ENCODE results near the gene ADA.

DNA sequence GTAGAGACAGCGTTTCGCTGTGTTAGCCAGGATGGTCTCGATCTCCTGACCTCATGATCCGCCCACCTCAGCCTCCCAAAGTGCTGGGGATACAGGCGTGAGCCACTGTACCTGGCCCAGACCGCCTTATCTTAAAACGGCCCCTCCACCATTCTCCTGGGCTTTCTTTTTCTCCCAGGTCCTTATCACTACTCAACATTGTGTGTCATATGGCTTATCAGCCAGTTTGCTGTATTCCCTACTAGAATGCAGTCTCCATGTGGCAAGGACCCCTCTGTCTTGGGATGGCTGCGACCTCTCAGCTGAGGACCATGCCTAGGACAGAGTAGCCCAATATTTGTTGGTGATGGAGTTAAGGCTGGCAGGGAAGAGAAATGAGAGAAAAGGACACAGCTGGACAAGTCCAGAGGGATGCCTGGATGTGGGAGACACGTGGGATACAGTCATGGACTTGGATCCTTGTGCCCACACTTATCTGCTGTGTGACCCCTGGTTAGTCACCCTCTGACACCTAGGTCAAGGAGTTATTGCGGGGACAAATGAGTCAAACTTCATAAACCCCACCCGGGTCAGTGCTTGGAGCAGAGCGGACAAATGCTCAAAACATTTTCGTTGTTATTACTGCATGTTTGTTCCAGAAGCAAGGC lies 24.0 kb downstream of the ADA start:
- TF ChIP-seq CTCF (conservative IDR thresholded peaks at IDR 0.05; ENCODE audit: low read length): no peak
- no peak for TF ChIP-seq EZH2phosphoT487 (IDR thresholded peaks at IDR 0.05; ENCODE audit: borderline replicate concordance)
